ENCODE data around the gene HS1BP3.

The HS1BP3 gene

DNA sequence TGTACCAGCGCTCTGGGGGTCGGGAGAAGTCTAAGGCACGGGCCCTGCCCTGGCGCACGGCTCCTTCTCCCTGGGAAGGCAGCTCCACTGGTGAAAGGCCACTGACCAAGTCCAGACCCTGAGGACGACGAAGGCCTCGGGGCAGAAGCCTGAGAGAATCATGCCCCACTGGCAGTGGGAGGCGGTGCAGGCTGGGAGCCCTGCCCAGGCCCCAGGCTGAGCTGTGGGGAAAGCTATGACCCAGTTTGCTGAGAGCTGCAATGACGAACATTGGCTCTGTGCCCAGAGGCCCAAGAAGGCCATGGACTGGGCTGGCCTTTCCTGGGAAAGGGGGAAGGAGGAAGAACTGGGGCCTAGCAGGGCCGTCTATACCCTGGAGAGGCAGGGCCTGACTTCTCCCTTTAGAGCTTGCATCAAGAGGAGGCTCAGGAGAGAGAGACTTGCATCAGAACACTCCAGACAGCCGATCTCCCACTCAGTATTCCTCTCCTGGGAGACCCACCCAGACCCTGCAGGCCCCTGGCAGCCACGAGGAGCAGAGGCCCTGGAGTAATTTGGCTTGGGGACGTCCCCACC, 32.9 kb downstream of the HS1BP3 start:
- H3K36me3 ChIP-seq (replicated peaks) = peaks cover 6% of the 10 kb centered on the region; the same call in 1 of the 2 replicates
- no peak overlapping the region for H3K4me3 ChIP-seq
- no peaks in the 10 kb centered on the region for H3K9me3 ChIP-seq
- DNase-seq (ENCODE audit: low spot score in 2 of 2) = peak in 1 of 2 experiments; percentile 37
- in situ Hi-C loops (cut with MboI; ENCODE audit: low sequenced_read_pairs) = no loop called here
- no peaks in the 10 kb centered on the region for H3K4me1 ChIP-seq
- H3K27me3 ChIP-seq (ENCODE audit: low read depth) = no peaks in the 10 kb centered on the region

DNA sequence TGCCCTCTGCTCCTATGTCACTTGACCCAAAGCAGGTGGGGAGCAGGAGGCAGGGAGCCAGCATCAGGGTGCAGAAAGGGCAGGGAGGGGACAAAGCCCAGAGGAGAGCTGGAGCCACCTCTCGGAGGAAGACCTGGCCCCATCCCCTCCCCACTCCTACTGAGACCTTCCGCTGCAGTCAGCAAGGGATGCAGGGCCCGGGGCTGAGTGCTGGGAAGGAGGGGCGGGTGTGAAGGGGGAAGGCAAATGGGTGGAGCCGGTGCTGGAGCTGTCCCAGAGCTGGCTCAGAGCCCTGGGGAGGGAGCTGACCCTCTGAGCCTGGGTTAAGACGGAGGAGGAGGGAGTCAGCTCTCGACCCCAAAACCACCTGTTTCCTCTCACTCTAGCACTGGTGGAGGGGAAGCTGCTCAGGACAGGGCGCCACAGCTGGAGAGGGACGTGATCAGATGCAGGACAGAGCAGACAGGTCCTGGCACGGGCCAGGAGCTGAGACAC, 33.8 kb downstream of the HS1BP3 start:
- H3K9me3 ChIP-seq = no peaks in the 10 kb centered on the region
- H3K4me1 ChIP-seq = no peaks in the 10 kb centered on the region
- no peaks in the 10 kb centered on the region for H3K27me3 ChIP-seq (ENCODE audit: low read depth)
- DNase-seq (ENCODE audit: low spot score in 2 of 2) = no peak
- no peak overlapping the region for H3K4me3 ChIP-seq
- H3K36me3 ChIP-seq (replicated peaks) = 0 out of 2 replicates have a peak, but pooled peaks cover 6% of the 10 kb centered on the region
- in situ Hi-C loops (cut with MboI; ENCODE audit: low sequenced_read_pairs) = no loop called here

DNA sequence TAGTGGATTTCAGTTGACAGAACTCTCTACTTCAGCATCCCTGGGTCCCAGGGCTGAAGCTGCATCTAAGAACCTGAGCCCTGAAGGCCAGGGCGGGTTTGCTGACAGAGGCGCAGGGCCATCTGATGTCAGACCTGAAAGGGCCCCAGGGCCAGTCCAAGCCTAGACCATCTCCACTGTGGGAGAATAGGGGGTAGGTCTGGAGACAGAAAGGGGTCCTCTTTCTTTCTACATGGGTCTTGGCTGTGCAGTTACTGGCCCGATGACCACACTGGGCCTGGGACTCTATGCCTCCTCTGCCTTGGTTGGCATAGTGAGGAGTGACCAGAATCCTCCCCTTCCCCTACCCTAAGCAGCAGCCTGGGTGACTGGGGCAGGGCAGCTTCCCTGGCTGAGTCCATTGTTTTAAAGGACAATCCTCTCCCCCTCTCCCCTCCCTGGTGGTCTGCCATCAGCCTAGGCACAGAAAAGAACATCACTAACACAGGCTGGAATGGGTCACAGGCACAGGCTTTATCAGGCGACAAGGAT, 34.5 kb downstream of the HS1BP3 start:
- no peak for DNase-seq (ENCODE audit: low spot score in 2 of 2)
- H3K9me3 ChIP-seq = no peaks in the 10 kb centered on the region
- H3K4me3 ChIP-seq = no peak overlapping the region
- no peaks in the 10 kb centered on the region for H3K4me1 ChIP-seq
- H3K27me3 ChIP-seq (ENCODE audit: low read depth) = no peaks in the 10 kb centered on the region
- H3K36me3 ChIP-seq (replicated peaks) = 0 out of 2 replicates have a peak, but pooled peaks cover 3% of the 10 kb centered on the region
- in situ Hi-C loops (cut with MboI; ENCODE audit: low sequenced_read_pairs) = no loop called here

DNA sequence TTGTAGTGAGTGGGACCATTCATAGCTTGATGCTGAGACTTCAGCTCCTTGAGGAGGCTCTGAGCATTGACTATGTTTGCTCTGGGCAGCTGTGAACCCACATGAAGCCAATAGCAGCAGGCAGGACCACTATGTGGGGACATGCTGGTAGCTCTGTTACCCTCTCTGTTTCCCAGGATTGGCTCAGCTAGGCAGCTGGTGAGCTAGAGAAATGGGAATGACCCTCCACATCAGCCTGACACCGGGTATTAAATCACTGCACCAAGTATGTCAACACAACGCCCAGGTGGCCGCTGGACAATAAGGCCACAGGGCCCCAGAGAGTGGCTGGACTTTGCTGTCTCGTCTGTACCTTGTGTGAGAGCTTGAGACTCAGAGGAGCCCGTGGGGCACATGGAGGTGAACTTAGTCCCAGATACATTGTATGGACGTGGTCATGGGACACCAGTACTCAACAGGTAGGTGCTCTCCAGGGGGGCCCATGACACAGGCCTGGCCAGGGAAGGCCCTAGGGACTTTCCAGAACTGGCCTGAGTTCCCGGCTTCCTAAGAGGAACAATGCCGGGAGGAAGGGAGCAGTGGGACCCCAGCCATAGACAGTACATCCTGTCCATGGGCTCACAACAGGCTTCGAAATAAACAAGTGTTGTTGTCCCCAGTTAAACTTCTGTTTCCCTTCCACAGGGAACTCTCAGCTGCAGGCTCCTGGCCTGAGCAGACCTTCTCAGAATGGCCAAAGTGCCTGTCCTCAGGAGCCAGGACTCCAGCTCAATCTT, 35.2 kb downstream of the HS1BP3 start:
- Histone ChIP-seq H3K4me1 (no peaks in the 10 kb centered on the region), H3K36me3 (replicated peaks) (no peaks in the 10 kb centered on the region), H3K9me3 (no peaks in the 10 kb centered on the region), H3K4me3 (no peak overlapping the region), H3K27me3 (ENCODE audit: low read depth) (no peaks in the 10 kb centered on the region)
- in situ Hi-C loops (cut with MboI; ENCODE audit: low sequenced_read_pairs) = no loop called here
- DNase-seq (ENCODE audit: low spot score in 2 of 2) = no peak

- Histone ChIP-seq H3K4me1 (no peaks in the 10 kb centered on the region), H3K4me3 (no peak overlapping the region)
- in situ Hi-C loops (cut with MboI; ENCODE audit: low sequenced_read_pairs) = no loop called here
These were observed 35.8 kb downstream of the HS1BP3 start for GRCh38 chr2:20615068-20615465.

DNA sequence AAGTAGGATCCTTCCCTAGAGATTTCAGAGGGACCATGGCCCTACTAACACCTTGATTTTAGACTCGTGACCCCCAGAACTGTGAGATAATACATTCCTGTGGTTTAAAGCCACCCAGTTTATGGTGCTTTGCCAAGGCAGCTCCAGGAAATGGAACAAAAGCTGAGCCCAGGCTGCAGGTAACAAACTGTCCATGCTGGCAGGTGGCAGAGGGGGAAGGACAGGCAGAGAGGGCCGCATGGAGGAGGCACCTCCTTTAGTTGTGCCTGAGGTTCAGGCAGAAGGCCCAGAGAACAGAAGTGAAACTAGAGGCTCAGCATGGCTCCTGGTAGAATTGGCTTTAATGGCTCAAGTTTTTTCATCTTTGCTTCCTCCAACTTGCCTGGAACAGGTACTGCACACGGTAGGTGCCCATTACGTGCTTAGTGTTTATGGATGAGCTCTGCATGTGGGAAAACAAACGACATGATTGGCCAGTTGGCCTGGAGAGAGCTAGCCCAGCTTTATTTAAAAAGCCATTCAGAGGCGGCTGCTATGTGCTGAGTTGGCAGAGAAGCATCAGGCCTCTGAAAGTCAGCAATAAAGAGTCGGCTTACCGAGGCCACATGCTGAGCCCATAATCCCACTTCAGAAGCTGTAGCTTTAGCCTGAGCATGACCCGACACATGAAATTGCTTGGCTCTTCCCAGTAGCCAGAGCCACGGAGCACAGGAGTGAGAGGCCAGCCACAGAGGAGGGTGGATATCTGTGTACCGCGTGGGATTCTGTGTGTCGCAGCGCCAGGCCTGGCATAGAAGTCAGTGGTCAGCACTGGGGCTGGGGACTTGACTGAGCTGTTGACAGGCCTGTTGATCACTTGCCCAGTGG, 36.5 kb downstream of the HS1BP3 start:
- no peaks in the 10 kb centered on the region for H3K27me3 ChIP-seq (ENCODE audit: low read depth)
- in situ Hi-C loops (cut with MboI; ENCODE audit: low sequenced_read_pairs) = no loop called here
- no peak overlapping the region for H3K4me3 ChIP-seq
- no peaks in the 10 kb centered on the region for H3K4me1 ChIP-seq
- H3K9me3 ChIP-seq = no peaks in the 10 kb centered on the region
- no peaks in the 10 kb centered on the region for H3K36me3 ChIP-seq (replicated peaks)
- no peak for DNase-seq (ENCODE audit: low spot score in 2 of 2)

More at GRCh38 chr2:20615068-20615465, 35.8 kb downstream of the HS1BP3 start:
- H3K9me3 ChIP-seq = no peaks in the 10 kb centered on the region
- DNase-seq (ENCODE audit: low spot score in 2 of 2) = no peak
- H3K27me3 ChIP-seq (ENCODE audit: low read depth) = no peaks in the 10 kb centered on the region
- H3K36me3 ChIP-seq (replicated peaks) = no peaks in the 10 kb centered on the region

GRCh38 chr2:20612925-20613916, 37.7 kb downstream of the HS1BP3 start:
- Histone ChIP-seq H3K4me3 (no peak overlapping the region), H3K4me1 (no peaks in the 10 kb centered on the region), H3K9me3 (no peaks in the 10 kb centered on the region), H3K27me3 (ENCODE audit: low read depth) (no peaks in the 10 kb centered on the region), H3K36me3 (replicated peaks) (no peaks in the 10 kb centered on the region)
- no peak for DNase-seq (ENCODE audit: low spot score in 2 of 2)
- in situ Hi-C loops (cut with MboI; ENCODE audit: low sequenced_read_pairs) = no loop called here

DNA sequence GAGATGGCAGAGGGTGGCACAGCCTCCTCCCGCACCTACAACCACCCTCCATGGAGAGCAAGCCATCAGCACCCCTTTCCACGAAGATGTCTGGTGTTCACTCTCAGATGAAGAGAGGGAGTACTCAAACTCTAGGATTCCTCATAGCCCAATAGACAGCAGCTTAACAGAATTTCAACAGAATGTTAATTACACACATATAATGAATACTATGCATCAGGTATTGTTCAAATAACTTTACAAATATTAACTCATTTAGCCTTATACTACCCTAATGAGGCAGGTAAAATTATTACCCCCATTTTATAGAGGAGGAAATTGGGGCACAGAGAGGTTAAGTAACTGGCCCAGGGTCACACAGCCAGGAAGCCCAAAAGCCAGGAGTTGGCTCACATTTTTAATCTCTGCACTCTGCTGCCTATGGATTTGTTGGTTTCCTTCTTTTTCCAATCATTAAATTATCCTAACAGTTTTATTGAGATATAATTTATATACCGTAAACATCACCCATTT, 39.0 kb downstream of the HS1BP3 start:
- no peaks in the 10 kb centered on the region for H3K27me3 ChIP-seq (ENCODE audit: low read depth)
- H3K4me3 ChIP-seq = no peak overlapping the region
- in situ Hi-C loops (cut with MboI; ENCODE audit: low sequenced_read_pairs) = no loop called here
- peaks cover 3% of the 10 kb centered on the region; the same call in 1 of the 2 replicates for H3K9me3 ChIP-seq
- H3K4me1 ChIP-seq = no peaks in the 10 kb centered on the region
- no peaks in the 10 kb centered on the region for H3K36me3 ChIP-seq (replicated peaks)
- DNase-seq (ENCODE audit: low spot score in 2 of 2) = no peak

- H3K9me3 ChIP-seq = peaks cover 3% of the 10 kb centered on the region; the same call in 1 of the 2 replicates
- H3K4me3 ChIP-seq = no peak overlapping the region
- in situ Hi-C loops (cut with MboI; ENCODE audit: low sequenced_read_pairs) = no loop called here
- no peaks in the 10 kb centered on the region for H3K36me3 ChIP-seq (replicated peaks)
- H3K4me1 ChIP-seq = no peaks in the 10 kb centered on the region
- no peaks in the 10 kb centered on the region for H3K27me3 ChIP-seq (ENCODE audit: low read depth)
- DNase-seq (ENCODE audit: low spot score in 2 of 2) = no peak
These were observed 39.6 kb downstream of the HS1BP3 start for GRCh38 chr2:20611077-20611843.

GRCh38 chr2:20609995-20610357, 40.9 kb downstream of the HS1BP3 start:
- Histone ChIP-seq H3K27me3 (ENCODE audit: low read depth) (no peaks in the 10 kb centered on the region), H3K4me1 (no peaks in the 10 kb centered on the region), H3K36me3 (replicated peaks) (no peaks in the 10 kb centered on the region), H3K9me3 (peaks cover 3% of the 10 kb centered on the region; the same call in 1 of the 2 replicates), H3K4me3 (no peak overlapping the region)
- no peak for DNase-seq (ENCODE audit: low spot score in 2 of 2)
- in situ Hi-C loops (cut with MboI; ENCODE audit: low sequenced_read_pairs) = no loop called here

GRCh38 chr2:20609349-20609994, 41.4 kb downstream of the HS1BP3 start:
- in situ Hi-C loops (cut with MboI; ENCODE audit: low sequenced_read_pairs) = no loop called here
- no peaks in the 10 kb centered on the region for H3K36me3 ChIP-seq (replicated peaks)
- no peak for DNase-seq (ENCODE audit: low spot score in 2 of 2)
- peaks cover 3% of the 10 kb centered on the region; the same call in 1 of the 2 replicates for H3K9me3 ChIP-seq
- no peak overlapping the region for H3K4me3 ChIP-seq
- H3K27me3 ChIP-seq (ENCODE audit: low read depth) = no peaks in the 10 kb centered on the region
- H3K4me1 ChIP-seq = no peaks in the 10 kb centered on the region

All from HAP-1 (cell line).